Body of pancreas (tissue), 4 donors: ENCODE results near the gene CLSTN2.

ENCODE experiments used
- POLR2A ChIP-seq, 3 donors: fragments of 450-650 bp; IDR thresholded peaks; one replicate each; pipeline ENCODE4 v1.6.1; 2016; ENCODE audit warnings: antibody characterized with exemption in 3 of 3, mild to moderate bottlenecking in 2 of 3
- TF ChIP-seq, protein P1 (sequence below), 7 experiments: fragments of 450-650 bp in 4 of 7; fragments of 200-600 bp in 3 of 7; sonication (generic) in 3 of 7; IDR thresholded peaks; one replicate each; pipeline ENCODE4 v1.5.1; 2016 to 2019; ENCODE audit warnings: antibody characterized with exemption in 7 of 7

DNA sequence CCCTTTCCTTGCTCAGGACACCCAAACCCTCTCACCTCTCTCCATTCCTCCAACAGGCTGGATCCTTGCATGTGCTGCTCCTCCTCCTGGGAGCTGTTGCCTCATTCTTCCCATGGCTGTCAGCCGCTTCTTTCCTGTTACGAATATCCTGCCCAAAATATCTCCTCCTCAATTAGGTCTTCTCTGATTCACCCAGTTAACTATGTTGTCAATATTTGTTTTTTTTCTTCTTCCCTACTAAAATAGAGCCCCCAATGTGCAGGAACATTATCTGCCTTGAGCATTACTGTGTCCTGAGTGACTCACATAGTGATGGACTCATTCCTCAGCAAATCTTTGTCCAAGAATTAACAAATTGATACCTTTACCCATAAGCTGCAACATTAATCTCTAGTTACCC is 357.2 kb downstream of the CLSTN2 start:
- TF ChIP-seq POLR2A (IDR thresholded peaks at IDR 0.05) = no peak
- TF ChIP-seq, protein P1, sequence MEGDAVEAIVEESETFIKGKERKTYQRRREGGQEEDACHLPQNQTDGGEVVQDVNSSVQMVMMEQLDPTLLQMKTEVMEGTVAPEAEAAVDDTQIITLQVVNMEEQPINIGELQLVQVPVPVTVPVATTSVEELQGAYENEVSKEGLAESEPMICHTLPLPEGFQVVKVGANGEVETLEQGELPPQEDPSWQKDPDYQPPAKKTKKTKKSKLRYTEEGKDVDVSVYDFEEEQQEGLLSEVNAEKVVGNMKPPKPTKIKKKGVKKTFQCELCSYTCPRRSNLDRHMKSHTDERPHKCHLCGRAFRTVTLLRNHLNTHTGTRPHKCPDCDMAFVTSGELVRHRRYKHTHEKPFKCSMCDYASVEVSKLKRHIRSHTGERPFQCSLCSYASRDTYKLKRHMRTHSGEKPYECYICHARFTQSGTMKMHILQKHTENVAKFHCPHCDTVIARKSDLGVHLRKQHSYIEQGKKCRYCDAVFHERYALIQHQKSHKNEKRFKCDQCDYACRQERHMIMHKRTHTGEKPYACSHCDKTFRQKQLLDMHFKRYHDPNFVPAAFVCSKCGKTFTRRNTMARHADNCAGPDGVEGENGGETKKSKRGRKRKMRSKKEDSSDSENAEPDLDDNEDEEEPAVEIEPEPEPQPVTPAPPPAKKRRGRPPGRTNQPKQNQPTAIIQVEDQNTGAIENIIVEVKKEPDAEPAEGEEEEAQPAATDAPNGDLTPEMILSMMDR (IDR thresholded peaks at IDR 0.05) = no peak
